Measurements from ENCODE around the gene PSMG4.

DNA sequence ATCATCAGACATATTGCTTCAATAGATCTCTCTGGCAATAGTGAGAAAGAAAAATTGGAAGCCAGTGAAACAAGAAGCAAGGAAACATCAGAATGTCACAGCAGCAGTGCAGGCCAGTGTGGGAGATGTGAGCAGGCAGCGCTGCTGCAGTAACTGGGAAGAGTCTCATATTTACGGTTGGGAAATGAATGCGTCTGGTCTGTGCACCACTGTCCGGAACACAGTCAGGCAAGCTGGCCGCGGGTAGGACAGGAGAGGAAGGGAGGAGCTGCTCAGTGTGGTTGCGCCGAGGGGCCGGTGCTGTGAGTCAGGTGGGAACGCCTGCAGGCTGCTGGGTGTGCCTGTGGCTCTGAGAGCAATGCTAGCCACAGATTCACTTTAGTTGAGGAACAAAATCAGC lies 6.4 kb upstream of the PSMG4 start:
- TF ChIP-seq, protein P1, sequence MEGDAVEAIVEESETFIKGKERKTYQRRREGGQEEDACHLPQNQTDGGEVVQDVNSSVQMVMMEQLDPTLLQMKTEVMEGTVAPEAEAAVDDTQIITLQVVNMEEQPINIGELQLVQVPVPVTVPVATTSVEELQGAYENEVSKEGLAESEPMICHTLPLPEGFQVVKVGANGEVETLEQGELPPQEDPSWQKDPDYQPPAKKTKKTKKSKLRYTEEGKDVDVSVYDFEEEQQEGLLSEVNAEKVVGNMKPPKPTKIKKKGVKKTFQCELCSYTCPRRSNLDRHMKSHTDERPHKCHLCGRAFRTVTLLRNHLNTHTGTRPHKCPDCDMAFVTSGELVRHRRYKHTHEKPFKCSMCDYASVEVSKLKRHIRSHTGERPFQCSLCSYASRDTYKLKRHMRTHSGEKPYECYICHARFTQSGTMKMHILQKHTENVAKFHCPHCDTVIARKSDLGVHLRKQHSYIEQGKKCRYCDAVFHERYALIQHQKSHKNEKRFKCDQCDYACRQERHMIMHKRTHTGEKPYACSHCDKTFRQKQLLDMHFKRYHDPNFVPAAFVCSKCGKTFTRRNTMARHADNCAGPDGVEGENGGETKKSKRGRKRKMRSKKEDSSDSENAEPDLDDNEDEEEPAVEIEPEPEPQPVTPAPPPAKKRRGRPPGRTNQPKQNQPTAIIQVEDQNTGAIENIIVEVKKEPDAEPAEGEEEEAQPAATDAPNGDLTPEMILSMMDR (IDR thresholded peaks at IDR 0.05; ENCODE audit: control extremely low read depth in 1 of 3, insufficient read depth in 1 of 3, low read depth in 1 of 3, low read length in 3 of 3) = no peak
- TF ChIP-seq POLR2A (IDR thresholded peaks at IDR 0.05; ENCODE audit: control extremely low read depth in 1 of 2, low read depth in 2 of 2, low read length in 2 of 2) (no peak), NRF1 (IDR thresholded peaks at IDR 0.05; ENCODE audit: low read depth, low read length) (no peak), EP300 (IDR thresholded peaks at IDR 0.05; ENCODE audit: borderline replicate concordance in 1 of 2, low read depth in 2 of 2, low read length in 2 of 2) (no peak), POLR2AphosphoS5 (IDR thresholded peaks at IDR 0.05; ENCODE audit: low read depth, low read length) (no peak), CEBPB (IDR thresholded peaks at IDR 0.05; ENCODE audit: low read depth, low read length) (no peak), JUND (IDR thresholded peaks at IDR 0.05; ENCODE audit: low read length) (no peak)
- TF ChIP-seq, protein P2, sequence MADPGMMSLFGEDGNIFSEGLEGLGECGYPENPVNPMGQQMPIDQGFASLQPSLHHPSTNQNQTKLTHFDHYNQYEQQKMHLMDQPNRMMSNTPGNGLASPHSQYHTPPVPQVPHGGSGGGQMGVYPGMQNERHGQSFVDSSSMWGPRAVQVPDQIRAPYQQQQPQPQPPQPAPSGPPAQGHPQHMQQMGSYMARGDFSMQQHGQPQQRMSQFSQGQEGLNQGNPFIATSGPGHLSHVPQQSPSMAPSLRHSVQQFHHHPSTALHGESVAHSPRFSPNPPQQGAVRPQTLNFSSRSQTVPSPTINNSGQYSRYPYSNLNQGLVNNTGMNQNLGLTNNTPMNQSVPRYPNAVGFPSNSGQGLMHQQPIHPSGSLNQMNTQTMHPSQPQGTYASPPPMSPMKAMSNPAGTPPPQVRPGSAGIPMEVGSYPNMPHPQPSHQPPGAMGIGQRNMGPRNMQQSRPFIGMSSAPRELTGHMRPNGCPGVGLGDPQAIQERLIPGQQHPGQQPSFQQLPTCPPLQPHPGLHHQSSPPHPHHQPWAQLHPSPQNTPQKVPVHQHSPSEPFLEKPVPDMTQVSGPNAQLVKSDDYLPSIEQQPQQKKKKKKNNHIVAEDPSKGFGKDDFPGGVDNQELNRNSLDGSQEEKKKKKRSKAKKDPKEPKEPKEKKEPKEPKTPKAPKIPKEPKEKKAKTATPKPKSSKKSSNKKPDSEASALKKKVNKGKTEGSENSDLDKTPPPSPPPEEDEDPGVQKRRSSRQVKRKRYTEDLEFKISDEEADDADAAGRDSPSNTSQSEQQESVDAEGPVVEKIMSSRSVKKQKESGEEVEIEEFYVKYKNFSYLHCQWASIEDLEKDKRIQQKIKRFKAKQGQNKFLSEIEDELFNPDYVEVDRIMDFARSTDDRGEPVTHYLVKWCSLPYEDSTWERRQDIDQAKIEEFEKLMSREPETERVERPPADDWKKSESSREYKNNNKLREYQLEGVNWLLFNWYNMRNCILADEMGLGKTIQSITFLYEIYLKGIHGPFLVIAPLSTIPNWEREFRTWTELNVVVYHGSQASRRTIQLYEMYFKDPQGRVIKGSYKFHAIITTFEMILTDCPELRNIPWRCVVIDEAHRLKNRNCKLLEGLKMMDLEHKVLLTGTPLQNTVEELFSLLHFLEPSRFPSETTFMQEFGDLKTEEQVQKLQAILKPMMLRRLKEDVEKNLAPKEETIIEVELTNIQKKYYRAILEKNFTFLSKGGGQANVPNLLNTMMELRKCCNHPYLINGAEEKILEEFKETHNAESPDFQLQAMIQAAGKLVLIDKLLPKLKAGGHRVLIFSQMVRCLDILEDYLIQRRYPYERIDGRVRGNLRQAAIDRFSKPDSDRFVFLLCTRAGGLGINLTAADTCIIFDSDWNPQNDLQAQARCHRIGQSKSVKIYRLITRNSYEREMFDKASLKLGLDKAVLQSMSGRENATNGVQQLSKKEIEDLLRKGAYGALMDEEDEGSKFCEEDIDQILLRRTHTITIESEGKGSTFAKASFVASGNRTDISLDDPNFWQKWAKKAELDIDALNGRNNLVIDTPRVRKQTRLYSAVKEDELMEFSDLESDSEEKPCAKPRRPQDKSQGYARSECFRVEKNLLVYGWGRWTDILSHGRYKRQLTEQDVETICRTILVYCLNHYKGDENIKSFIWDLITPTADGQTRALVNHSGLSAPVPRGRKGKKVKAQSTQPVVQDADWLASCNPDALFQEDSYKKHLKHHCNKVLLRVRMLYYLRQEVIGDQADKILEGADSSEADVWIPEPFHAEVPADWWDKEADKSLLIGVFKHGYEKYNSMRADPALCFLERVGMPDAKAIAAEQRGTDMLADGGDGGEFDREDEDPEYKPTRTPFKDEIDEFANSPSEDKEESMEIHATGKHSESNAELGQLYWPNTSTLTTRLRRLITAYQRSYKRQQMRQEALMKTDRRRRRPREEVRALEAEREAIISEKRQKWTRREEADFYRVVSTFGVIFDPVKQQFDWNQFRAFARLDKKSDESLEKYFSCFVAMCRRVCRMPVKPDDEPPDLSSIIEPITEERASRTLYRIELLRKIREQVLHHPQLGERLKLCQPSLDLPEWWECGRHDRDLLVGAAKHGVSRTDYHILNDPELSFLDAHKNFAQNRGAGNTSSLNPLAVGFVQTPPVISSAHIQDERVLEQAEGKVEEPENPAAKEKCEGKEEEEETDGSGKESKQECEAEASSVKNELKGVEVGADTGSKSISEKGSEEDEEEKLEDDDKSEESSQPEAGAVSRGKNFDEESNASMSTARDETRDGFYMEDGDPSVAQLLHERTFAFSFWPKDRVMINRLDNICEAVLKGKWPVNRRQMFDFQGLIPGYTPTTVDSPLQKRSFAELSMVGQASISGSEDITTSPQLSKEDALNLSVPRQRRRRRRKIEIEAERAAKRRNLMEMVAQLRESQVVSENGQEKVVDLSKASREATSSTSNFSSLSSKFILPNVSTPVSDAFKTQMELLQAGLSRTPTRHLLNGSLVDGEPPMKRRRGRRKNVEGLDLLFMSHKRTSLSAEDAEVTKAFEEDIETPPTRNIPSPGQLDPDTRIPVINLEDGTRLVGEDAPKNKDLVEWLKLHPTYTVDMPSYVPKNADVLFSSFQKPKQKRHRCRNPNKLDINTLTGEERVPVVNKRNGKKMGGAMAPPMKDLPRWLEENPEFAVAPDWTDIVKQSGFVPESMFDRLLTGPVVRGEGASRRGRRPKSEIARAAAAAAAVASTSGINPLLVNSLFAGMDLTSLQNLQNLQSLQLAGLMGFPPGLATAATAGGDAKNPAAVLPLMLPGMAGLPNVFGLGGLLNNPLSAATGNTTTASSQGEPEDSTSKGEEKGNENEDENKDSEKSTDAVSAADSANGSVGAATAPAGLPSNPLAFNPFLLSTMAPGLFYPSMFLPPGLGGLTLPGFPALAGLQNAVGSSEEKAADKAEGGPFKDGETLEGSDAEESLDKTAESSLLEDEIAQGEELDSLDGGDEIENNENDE (IDR thresholded peaks at IDR 0.05; ENCODE audit: insufficient replicate concordance, low read length) = no peak

Data from H1 (cell line).